ENCODE measurements around the gene MAGI2. TPM values are rescaled to one million over a fixed set of nuclear protein-coding genes. Genes with fewer than 3 reads are reported as not detected.

Gene MAGI2
- total and polyA plus RNA-seq, 2 of the 13 experiments (the other 11 are each of a cell fraction or from before 2014, with no cell fraction given), result 1.5 to 3.8 TPM

DNA sequence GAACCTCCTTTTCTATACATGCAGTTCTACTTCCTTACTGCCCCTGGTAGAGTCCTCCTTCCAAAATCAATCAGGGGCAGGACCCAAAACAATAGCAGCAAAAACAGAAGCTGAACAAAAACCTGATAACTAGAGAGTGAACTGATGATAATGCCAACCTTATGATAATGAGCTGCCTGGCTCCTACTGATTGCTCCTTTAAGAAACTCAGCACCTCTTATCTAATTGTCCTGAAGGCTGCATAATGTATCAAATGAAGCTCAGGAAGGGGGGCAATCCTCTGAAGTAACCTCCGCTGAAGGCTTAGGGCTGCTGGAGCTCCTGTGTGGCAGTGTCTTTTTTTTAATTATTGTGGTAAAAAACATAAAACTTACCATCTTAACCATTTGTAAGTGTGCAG, 1397.9 kb downstream of the MAGI2 start:
- intact Hi-C loops (cut with micrococcal nuclease; ENCODE audit: unreplicated experiment) (no loop called here), in situ Hi-C loops (cut with HindIII; ENCODE audit: extremely low pct_ligation_motif_present, low pct_unique_long_range_greater_than_20kb) (no loop called here)
- Histone ChIP-seq H3K79me2 (ENCODE audit: insufficient read depth, low read length) (no peaks in the 10 kb centered on the region), H3K36me3 (replicated peaks in 1 of 2; ENCODE audit: control insufficient read depth in 1 of 2, insufficient read depth in 2 of 2, low read length in 2 of 2) (no peaks in the 10 kb centered on the region), H3K27me3 (ENCODE audit: control insufficient read depth in 1 of 2, insufficient read depth in 2 of 2, low read length in 2 of 2) (no peaks in the 10 kb centered on the region), H3K9me3 (ENCODE audit: low read length) (no peaks in the 10 kb centered on the region), H3K27ac (ENCODE audit: extremely low read length, insufficient read depth, low read length) (no peak overlapping the region), H3K4me2 (ENCODE audit: low read depth, low read length) (no peak overlapping the region), H2AFZ (ENCODE audit: low read length) (no peak overlapping the region), H3K9ac (ENCODE audit: insufficient read depth, low read depth, low read length) (no peak overlapping the region), H4K20me1 (ENCODE audit: insufficient read depth, low read length) (no peaks in the 10 kb centered on the region), H3K4me1 (ENCODE audit: insufficient read depth, low read length) (peaks cover 17% of the 10 kb centered on the region; the same call in 1 of the 2 replicates), H3K4me3 (replicated peaks in 1 of 3; ENCODE audit: insufficient read depth in 1 of 3, low read depth in 2 of 3, low read length in 3 of 3) (no peak overlapping the region)
- FAIRE-seq, result no peak
- no peak for DNase-seq (ENCODE audit: low spot score)
- ATAC-seq, result no peak
- POLR2A ChIA-PET, result no interaction called here
- CTCF ChIA-PET (ENCODE audit: low intra/inter-chr PET ratio, low total read pairs), result no interaction called here
- WGBS (ENCODE audit: low lambda C conversion rate), result 90% methylated on average over 1 of the region's 1 CpG
- TF ChIP-seq SMAD3 (CRISPR knock-in tag; IDR thresholded peaks at IDR 0.05), result no peak
- no peak for TF ChIP-seq NFKBIZ (CRISPR knock-in tag; IDR thresholded peaks at IDR 0.05)
- TF ChIP-seq, protein P1, sequence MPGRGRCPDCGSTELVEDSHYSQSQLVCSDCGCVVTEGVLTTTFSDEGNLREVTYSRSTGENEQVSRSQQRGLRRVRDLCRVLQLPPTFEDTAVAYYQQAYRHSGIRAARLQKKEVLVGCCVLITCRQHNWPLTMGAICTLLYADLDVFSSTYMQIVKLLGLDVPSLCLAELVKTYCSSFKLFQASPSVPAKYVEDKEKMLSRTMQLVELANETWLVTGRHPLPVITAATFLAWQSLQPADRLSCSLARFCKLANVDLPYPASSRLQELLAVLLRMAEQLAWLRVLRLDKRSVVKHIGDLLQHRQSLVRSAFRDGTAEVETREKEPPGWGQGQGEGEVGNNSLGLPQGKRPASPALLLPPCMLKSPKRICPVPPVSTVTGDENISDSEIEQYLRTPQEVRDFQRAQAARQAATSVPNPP (CRISPR knock-in tag; IDR thresholded peaks at IDR 0.05), result no peak
- TF ChIP-seq, protein P2, sequence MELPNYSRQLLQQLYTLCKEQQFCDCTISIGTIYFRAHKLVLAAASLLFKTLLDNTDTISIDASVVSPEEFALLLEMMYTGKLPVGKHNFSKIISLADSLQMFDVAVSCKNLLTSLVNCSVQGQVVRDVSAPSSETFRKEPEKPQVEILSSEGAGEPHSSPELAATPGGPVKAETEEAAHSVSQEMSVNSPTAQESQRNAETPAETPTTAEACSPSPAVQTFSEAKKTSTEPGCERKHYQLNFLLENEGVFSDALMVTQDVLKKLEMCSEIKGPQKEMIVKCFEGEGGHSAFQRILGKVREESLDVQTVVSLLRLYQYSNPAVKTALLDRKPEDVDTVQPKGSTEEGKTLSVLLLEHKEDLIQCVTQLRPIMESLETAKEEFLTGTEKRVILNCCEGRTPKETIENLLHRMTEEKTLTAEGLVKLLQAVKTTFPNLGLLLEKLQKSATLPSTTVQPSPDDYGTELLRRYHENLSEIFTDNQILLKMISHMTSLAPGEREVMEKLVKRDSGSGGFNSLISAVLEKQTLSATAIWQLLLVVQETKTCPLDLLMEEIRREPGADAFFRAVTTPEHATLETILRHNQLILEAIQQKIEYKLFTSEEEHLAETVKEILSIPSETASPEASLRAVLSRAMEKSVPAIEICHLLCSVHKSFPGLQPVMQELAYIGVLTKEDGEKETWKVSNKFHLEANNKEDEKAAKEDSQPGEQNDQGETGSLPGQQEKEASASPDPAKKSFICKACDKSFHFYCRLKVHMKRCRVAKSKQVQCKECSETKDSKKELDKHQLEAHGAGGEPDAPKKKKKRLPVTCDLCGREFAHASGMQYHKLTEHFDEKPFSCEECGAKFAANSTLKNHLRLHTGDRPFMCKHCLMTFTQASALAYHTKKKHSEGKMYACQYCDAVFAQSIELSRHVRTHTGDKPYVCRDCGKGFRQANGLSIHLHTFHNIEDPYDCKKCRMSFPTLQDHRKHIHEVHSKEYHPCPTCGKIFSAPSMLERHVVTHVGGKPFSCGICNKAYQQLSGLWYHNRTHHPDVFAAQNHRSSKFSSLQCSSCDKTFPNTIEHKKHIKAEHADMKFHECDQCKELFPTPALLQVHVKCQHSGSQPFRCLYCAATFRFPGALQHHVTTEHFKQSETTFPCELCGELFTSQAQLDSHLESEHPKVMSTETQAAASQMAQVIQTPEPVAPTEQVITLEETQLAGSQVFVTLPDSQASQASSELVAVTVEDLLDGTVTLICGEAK (IDR thresholded peaks at IDR 0.05), result no peak
- TF ChIP-seq, protein P2 (CRISPR knock-in tag; IDR thresholded peaks at IDR 0.05), result no peak
- TF ChIP-seq ZNF282 (IDR thresholded peaks at IDR 0.05; ENCODE audit: partially characterized antibody), result no peak
- no peak for TF ChIP-seq ATF7-NPFF (CRISPR knock-in tag; IDR thresholded peaks at IDR 0.05; ENCODE audit: low read depth)
- TF ChIP-seq SMYD3 (CRISPR knock-in tag; IDR thresholded peaks at IDR 0.05), result no peak
- TF ChIP-seq ZNF629 (CRISPR knock-in tag; conservative IDR thresholded peaks at IDR 0.05), result no peak
- TF ChIP-seq GPN1 (CRISPR knock-in tag; IDR thresholded peaks at IDR 0.05; ENCODE audit: borderline replicate concordance), result no peak
- TF ChIP-seq ZFP1 (CRISPR knock-in tag; IDR thresholded peaks at IDR 0.05), result no peak
- TF ChIP-seq, protein P3, sequence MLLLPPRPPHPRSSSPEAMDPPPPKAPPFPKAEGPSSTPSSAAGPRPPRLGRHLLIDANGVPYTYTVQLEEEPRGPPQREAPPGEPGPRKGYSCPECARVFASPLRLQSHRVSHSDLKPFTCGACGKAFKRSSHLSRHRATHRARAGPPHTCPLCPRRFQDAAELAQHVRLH (CRISPR knock-in tag; IDR thresholded peaks at IDR 0.05; ENCODE audit: borderline replicate concordance, low read depth), result no peak
- TF ChIP-seq POLR2A (IDR thresholded peaks at IDR 0.05; ENCODE audit: insufficient read depth in 1 of 2, low read depth in 2 of 2, low read length in 2 of 2), result no peak
- no peak for TF ChIP-seq ZNF615 (CRISPR knock-in tag; IDR thresholded peaks at IDR 0.05; ENCODE audit: borderline replicate concordance)
- TF ChIP-seq BORCS8-MEF2B (CRISPR knock-in tag; IDR thresholded peaks at IDR 0.05), result no peak
- no peak for TF ChIP-seq SP4 (CRISPR knock-in tag; IDR thresholded peaks at IDR 0.05)
- no TSS peak for BruUV-seq (replicated peaks)
